Measurements from ENCODE around the gene ARHGAP26.

GRCh38 chr5:143083006-143083405 is 312.8 kb downstream of the ARHGAP26 start:
- no peak for TF ChIP-seq POLR2AphosphoS5 (IDR thresholded peaks at IDR 0.05)
- no peak for TF ChIP-seq CTCF (IDR thresholded peaks at IDR 0.05)
